GM23338 (cell line): ENCODE results near the gene FBLN5. TPM values are rescaled to one million over a fixed set of nuclear protein-coding genes. Genes with fewer than 3 reads are reported as not detected.
A peak's percentile ranks its signal among the peaks of the same experiment; 100 is the strongest.

Source experiments
- ATAC-seq: fragments of 200-7000 bp; cut with Tn5 transposase; 3 replicates; pipeline ENCODE4 v1.9.1; 2020
- DNase-seq: peaks from one replicate; pipeline ENCODE4 v3.0.0-alpha.2; 2015; ENCODE audit warnings: low spot score
- H2AFZ ChIP-seq: fragments of 200-600 bp; sonication (generic); 2 replicates; pipeline ENCODE4 v1.8.0; 2016; ENCODE audit warnings: antibody characterized with exemption, mild to moderate bottlenecking, moderate library complexity
- H3F3A ChIP-seq: fragments of 200-600 bp; sonication (generic); replicated peaks from 2 replicates; pipeline ENCODE4 v1.8.0; 2017; ENCODE audit warnings: antibody characterized with exemption, mixed run types, low read depth
- H3K27ac ChIP-seq: fragments of 200-600 bp; sonication (generic); 2 replicates; pipeline ENCODE4 v1.6.1; 2016; ENCODE audit warnings: low read depth
- H3K27me3 ChIP-seq: fragments of 200-600 bp; sonication (generic); 2 replicates; pipeline ENCODE4 v1.8.0; 2016; ENCODE audit warnings: mild to moderate bottlenecking, mixed run types, moderate library complexity; ENCODE audit not compliant: insufficient read depth
- H3K36me3 ChIP-seq: fragments of 200-600 bp; sonication (generic); 2 replicates; pipeline ENCODE4 v1.8.0; 2016; ENCODE audit warnings: mild to moderate bottlenecking; ENCODE audit not compliant: insufficient read depth
- H3K4me1 ChIP-seq: fragments of 200-600 bp; sonication (generic); 2 replicates; pipeline ENCODE4 v1.8.0; 2016; ENCODE audit warnings: mild to moderate bottlenecking, moderate library complexity; ENCODE audit not compliant: insufficient read depth
- H3K4me2 ChIP-seq: fragments of 200-600 bp; sonication (generic); 2 replicates; pipeline ENCODE4 v1.7.1; 2017; ENCODE audit warnings: mixed run types
- H3K4me3 ChIP-seq: fragments of 200-600 bp; sonication (generic); 2 replicates; pipeline ENCODE4 v1.6.1; 2016; ENCODE audit warnings: mixed run types
- H3K79me2 ChIP-seq: fragments of 200-600 bp; sonication (generic); replicated peaks from 2 replicates; pipeline ENCODE4 v1.8.0; 2017; ENCODE audit warnings: mild to moderate bottlenecking; ENCODE audit not compliant: insufficient read depth
- H3K9me2 ChIP-seq: fragments of 200-600 bp; sonication (generic); 2 replicates; pipeline ENCODE4 v1.8.0; 2017; ENCODE audit not compliant: insufficient read depth
- H4K20me1 ChIP-seq: fragments of 200-600 bp; sonication (generic); replicated peaks from 2 replicates; pipeline ENCODE4 v1.8.0; 2017; ENCODE audit warnings: mild to moderate bottlenecking; ENCODE audit not compliant: insufficient read depth
- H3K27ac Mint-ChIP-seq: 2 replicates; pipeline ENCODE4 v1.8.0; 2020; ENCODE audit warnings: inconsistent platforms, mild to moderate bottlenecking, moderate library complexity, mixed read lengths
- H3K27me3 Mint-ChIP-seq: 3 replicates; pipeline ENCODE4 v1.8.0; 2022; ENCODE audit warnings: low read depth, mild to moderate bottlenecking, moderate library complexity, mixed read lengths, inconsistent platforms; ENCODE audit not compliant: insufficient read depth, poor library complexity
- H3K36me3 Mint-ChIP-seq: 3 replicates; pipeline ENCODE4 v1.8.0; 2021; ENCODE audit warnings: low read depth, mild to moderate bottlenecking, inconsistent platforms, moderate library complexity, mixed read lengths
- H3K4me1 Mint-ChIP-seq: 3 replicates; pipeline ENCODE4 v1.8.0; 2020; ENCODE audit warnings: mild to moderate bottlenecking, inconsistent platforms, mixed read lengths
- H3K4me3 Mint-ChIP-seq: 3 replicates; pipeline ENCODE4 v1.8.0; 2021; ENCODE audit warnings: moderate library complexity, mild to moderate bottlenecking, inconsistent platforms, mixed read lengths
- H3K9me3 Mint-ChIP-seq: 3 replicates; pipeline ENCODE4 v1.8.0; 2020; ENCODE audit warnings: moderate library complexity, mild to moderate bottlenecking, inconsistent platforms, mixed read lengths
- CREB1 ChIP-seq: fragments of 250-450 bp; sonication (Bioruptor Pico); IDR thresholded peaks from 2 replicates; pipeline ENCODE4 v1.5.0; 2020; ENCODE audit warnings: low read depth, mild to moderate bottlenecking, moderate library complexity
- CTCF ChIP-seq, 2 experiments: fragments of 200-600 bp in 1 of 2; sonication (generic) in 1 of 2; conservative IDR thresholded peaks; 2 replicates each; pipeline versions ENCODE4 v1.5.1 to v1.6.1; 2016 to 2017; ENCODE audit warnings: antibody characterized with exemption in 2 of 2, low read depth in 2 of 2, mild to moderate bottlenecking in 2 of 2, moderate library complexity in 1 of 2
- ETS1 ChIP-seq: IDR thresholded peaks from 2 replicates; pipeline ENCODE4 v1.6.1; 2016; ENCODE audit warnings: antibody characterized with exemption
- EZH2 ChIP-seq: fragments of 200-600 bp; sonication (generic); IDR thresholded peaks from one replicate; pipeline ENCODE4 v1.8.0; 2017; ENCODE audit warnings: antibody characterized with exemption, mild to moderate bottlenecking, low read depth; ENCODE audit not compliant: unreplicated experiment
- EZH2phosphoT487 ChIP-seq: fragments of 200-600 bp; sonication (generic); IDR thresholded peaks from one replicate; pipeline ENCODE4 v1.8.1; 2018; ENCODE audit warnings: antibody characterized with exemption; ENCODE audit not compliant: unreplicated experiment
- JUNB ChIP-seq: IDR thresholded peaks from one replicate; pipeline ENCODE4 v1.6.1; 2016; ENCODE audit warnings: antibody characterized with exemption; ENCODE audit not compliant: unreplicated experiment
- NANOG ChIP-seq: IDR thresholded peaks from 2 replicates; pipeline ENCODE4 v1.6.1; 2016; ENCODE audit warnings: antibody characterized with exemption, borderline replicate concordance
- POLR2AphosphoS5 ChIP-seq: IDR thresholded peaks from 2 replicates; pipeline ENCODE4 v1.6.1; 2016; ENCODE audit warnings: antibody characterized with exemption, low read depth
- REST ChIP-seq: IDR thresholded peaks from one replicate; pipeline ENCODE4 v1.6.1; 2018; ENCODE audit warnings: antibody characterized with exemption; ENCODE audit not compliant: unreplicated experiment
- STAT1 ChIP-seq: IDR thresholded peaks from one replicate; pipeline ENCODE4 v1.6.1; 2016; ENCODE audit warnings: antibody characterized with exemption; ENCODE audit not compliant: unreplicated experiment
- ZNF114 ChIP-seq: fragments of 250-450 bp; sonication (Bioruptor Pico); IDR thresholded peaks from 2 replicates; pipeline ENCODE4 v1.5.0; 2020; ENCODE audit warnings: mild to moderate bottlenecking, moderate library complexity
- ZNF331 ChIP-seq: fragments of 250-450 bp; sonication (Bioruptor Pico); IDR thresholded peaks from 2 replicates; pipeline ENCODE4 v1.5.0; 2020; ENCODE audit warnings: low read depth, mild to moderate bottlenecking, moderate library complexity
- polyA plus RNA-seq: library from polyadenylated mRNA; unstranded; fragments of >200 nt; fragmentation: Nextera tagmentation; extraction: Ambion mirVana; gene quantifications from 2 replicates; pipeline ENCODE4 v1.2.1, GENCODE V29; 2016
- total RNA-seq: library from RNA; depleted of rRNA; stranded (reverse); fragments of >200 nt; shearing (Covaris generic); gene quantifications from 2 replicates; pipeline ENCODE4 v1.2.3, GENCODE V29; 2014

FBLN5 gene
- total and polyA plus RNA-seq, 2 experiments from 2014 or later = 4.3 to 4.9 TPM

GRCh38 chr14:91847693-91848092 lies 99.8 kb downstream of the FBLN5 start:
- Mint-ChIP-seq H3K9me3 (no peaks in the 10 kb centered on the region), H3K4me1 (0 out of 3 replicates have a peak, but pooled peaks cover 5% of the 10 kb centered on the region), H3K27ac (no peak overlapping the region), H3K27me3 (peaks cover 2% of the 10 kb centered on the region), H3K4me3 (no peak overlapping the region), H3K36me3 (no peaks in the 10 kb centered on the region)
- Histone ChIP-seq H3K27ac (no peak overlapping the region), H3K4me2 (no peak overlapping the region), H3K4me3 (no peak overlapping the region), H3K9me2 (no peaks in the 10 kb centered on the region; the same call in none of the 2 replicates), H3K36me3 (no peaks in the 10 kb centered on the region), H3F3A (no peaks in the 10 kb centered on the region), H3K27me3 (no peaks in the 10 kb centered on the region), H3K4me1 (no peaks in the 10 kb centered on the region), H2AFZ (peak overlapping the region; percentile 57; the same call in 1 of the 2 replicates), H4K20me1 (no peaks in the 10 kb centered on the region), H3K79me2 (no peaks in the 10 kb centered on the region)
- no peak for DNase-seq
- TF ChIP-seq CREB1 (CRISPR knock-in tag) (no peak), REST (no peak), STAT1 (no peak), ZNF331 (no peak), NANOG (no peak), CTCF (conservative IDR thresholded peaks at IDR 0.05; ENCODE audit: low read depth in 2 of 2) (no peak), ZNF114 (CRISPR knock-in tag) (no peak)
- no peak for ATAC-seq

GRCh38 chr14:91845652-91846051 lies 101.8 kb downstream of the FBLN5 start:
- Mint-ChIP-seq H3K36me3 (no peaks in the 10 kb centered on the region), H3K4me3 (no peak overlapping the region), H3K9me3 (no peaks in the 10 kb centered on the region), H3K4me1 (0 out of 3 replicates have a peak, but pooled peaks cover 5% of the 10 kb centered on the region), H3K27me3 (peaks cover 2% of the 10 kb centered on the region), H3K27ac (no peak overlapping the region)
- ATAC-seq = no peak
- no peaks in the 10 kb centered on the region; the same call in none of the 2 replicates for H3K9me2 ChIP-seq
- H3K27me3 ChIP-seq = no peaks in the 10 kb centered on the region
- no peaks in the 10 kb centered on the region for H4K20me1 ChIP-seq
- H3K79me2 ChIP-seq = no peaks in the 10 kb centered on the region
- no peak overlapping the region for H3K4me2 ChIP-seq
- DNase-seq = no peak
- H3K27ac ChIP-seq = no peak overlapping the region
- H3F3A ChIP-seq = no peaks in the 10 kb centered on the region
- H2AFZ ChIP-seq = no peak overlapping the region
- no peaks in the 10 kb centered on the region for H3K36me3 ChIP-seq
- no peaks in the 10 kb centered on the region for H3K4me1 ChIP-seq
- no peak overlapping the region for H3K4me3 ChIP-seq
- TF ChIP-seq EZH2phosphoT487 = no peak
- no peak for TF ChIP-seq ZNF114 (CRISPR knock-in tag)
- TF ChIP-seq ZNF331 = no peak
- no peak for TF ChIP-seq NANOG
- TF ChIP-seq ETS1 = no peak
- TF ChIP-seq JUNB = no peak
- no peak for TF ChIP-seq CREB1 (CRISPR knock-in tag)
- no peak for TF ChIP-seq CTCF (conservative IDR thresholded peaks at IDR 0.05; ENCODE audit: low read depth in 2 of 2)
- no peak for TF ChIP-seq EZH2
- TF ChIP-seq POLR2AphosphoS5 = no peak
- TF ChIP-seq REST = no peak
